ENCODE data around the gene SLC16A13. TPM values are rescaled to one million over a fixed set of nuclear protein-coding genes. Genes with fewer than 3 reads are reported as not detected.

SLC16A13 gene
- total RNA-seq, 1 donor from 2014 or later = 17.4 TPM

- no peak overlapping the region for H3K27ac Mint-ChIP-seq
- no peak for DNase-seq (ENCODE audit: low spot score)
- H3K4me1 Mint-ChIP-seq (ENCODE audit: low read depth) = peaks cover 6% of the 10 kb centered on the region
- H3K4me3 Mint-ChIP-seq (ENCODE audit: low read depth) = no peak overlapping the region
- H3K9me3 Mint-ChIP-seq = no peaks in the 10 kb centered on the region
- H3K36me3 Mint-ChIP-seq (ENCODE audit: low read depth) = peaks cover 37% of the 10 kb centered on the region
- intact Hi-C loops (cut with micrococcal nuclease) = loop anchor here (5.0 kb wide), 1 partner anchor 160 kb away; no protein-coding TSS in a partner anchor
- H3K27me3 Mint-ChIP-seq (ENCODE audit: low read depth) = no peaks in the 10 kb centered on the region
Observed at GRCh38 chr17:7002288-7003047, 33.3 kb upstream of the SLC16A13 start.

DNA sequence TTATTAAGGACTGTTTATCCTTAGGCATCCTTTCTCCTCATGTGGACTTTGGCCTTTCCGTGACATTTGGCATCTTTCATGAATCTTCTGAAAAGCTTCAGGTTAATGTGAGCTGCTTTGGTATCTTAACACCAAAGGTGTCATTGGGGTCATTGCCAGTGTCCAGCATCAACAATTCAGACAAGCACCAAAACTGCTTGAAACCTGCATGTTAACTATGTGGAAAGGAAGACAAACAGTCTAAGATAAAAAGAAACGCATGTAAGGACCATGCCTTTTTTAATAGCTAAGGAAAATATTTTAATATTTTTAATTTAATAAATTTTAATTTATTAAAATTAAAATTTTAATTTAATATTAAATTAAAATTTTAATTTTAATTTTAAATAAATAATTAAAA lies 32.1 kb upstream of the SLC16A13 start:
- Mint-ChIP-seq H3K36me3 (ENCODE audit: low read depth) (peaks cover 33% of the 10 kb centered on the region), H3K27ac (no peak overlapping the region), H3K9me3 (no peaks in the 10 kb centered on the region), H3K27me3 (ENCODE audit: low read depth) (no peaks in the 10 kb centered on the region), H3K4me1 (ENCODE audit: low read depth) (peaks cover 6% of the 10 kb centered on the region), H3K4me3 (ENCODE audit: low read depth) (no peak overlapping the region)
- DNase-seq (ENCODE audit: low spot score) = no peak
- intact Hi-C loops (cut with micrococcal nuclease) = loop anchor here (5.0 kb wide), 1 partner anchor 161 kb away; no protein-coding TSS in a partner anchor

- Mint-ChIP-seq H3K4me1 (ENCODE audit: low read depth) (peaks cover 12% of the 10 kb centered on the region), H3K9me3 (no peaks in the 10 kb centered on the region), H3K27ac (no peak overlapping the region), H3K36me3 (ENCODE audit: low read depth) (peaks cover 33% of the 10 kb centered on the region), H3K27me3 (ENCODE audit: low read depth) (no peaks in the 10 kb centered on the region), H3K4me3 (ENCODE audit: low read depth) (no peak overlapping the region)
- DNase-seq (ENCODE audit: low spot score) = peak; percentile 32
- intact Hi-C loops (cut with micrococcal nuclease) = loop anchor here (1.0 to 5.0 kb wide), 2 partner anchors 91 to 162 kb away; no protein-coding TSS in a partner anchor
Observed at GRCh38 chr17:7004398-7005253, 31.2 kb upstream of the SLC16A13 start.

DNA sequence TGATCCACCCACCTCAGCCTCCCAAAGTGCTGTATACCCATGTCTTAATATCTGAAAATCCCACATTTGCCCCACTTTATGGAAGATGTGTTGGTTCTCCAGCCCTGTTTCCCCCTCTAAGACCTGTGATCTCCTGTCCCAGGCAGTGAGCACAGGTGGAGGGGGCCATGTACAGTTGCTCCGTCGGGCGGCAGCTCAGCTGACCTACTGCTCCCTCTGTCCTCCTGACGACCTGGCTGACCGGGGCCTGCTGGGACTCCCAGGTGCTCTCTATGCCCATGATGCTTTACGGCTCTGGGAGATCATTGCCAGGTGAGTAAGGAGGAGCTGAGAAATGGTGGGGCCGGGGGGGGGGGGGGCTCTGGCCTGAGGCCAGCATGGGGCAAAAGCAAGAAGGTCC lies 30.1 kb upstream of the SLC16A13 start:
- intact Hi-C loops (cut with micrococcal nuclease) = loop anchor here (1.0 kb wide), 1 partner anchor 92 kb away; no protein-coding TSS in a partner anchor
- H3K27ac Mint-ChIP-seq = no peak overlapping the region
- H3K4me1 Mint-ChIP-seq (ENCODE audit: low read depth) = peaks cover 20% of the 10 kb centered on the region
- no peak overlapping the region for H3K4me3 Mint-ChIP-seq (ENCODE audit: low read depth)
- no peaks in the 10 kb centered on the region for H3K27me3 Mint-ChIP-seq (ENCODE audit: low read depth)
- DNase-seq (ENCODE audit: low spot score) = no peak
- H3K9me3 Mint-ChIP-seq = no peaks in the 10 kb centered on the region
- peaks cover 34% of the 10 kb centered on the region for H3K36me3 Mint-ChIP-seq (ENCODE audit: low read depth)

GRCh38 chr17:7007143-7007542 lies 28.7 kb upstream of the SLC16A13 start:
- intact Hi-C loops (cut with micrococcal nuclease) = no loop called here
- Mint-ChIP-seq H3K4me1 (ENCODE audit: low read depth) (peaks cover 29% of the 10 kb centered on the region), H3K27me3 (ENCODE audit: low read depth) (no peaks in the 10 kb centered on the region), H3K4me3 (ENCODE audit: low read depth) (no peak overlapping the region), H3K27ac (no peak overlapping the region), H3K9me3 (no peaks in the 10 kb centered on the region), H3K36me3 (ENCODE audit: low read depth) (peaks cover 23% of the 10 kb centered on the region)
- DNase-seq (ENCODE audit: low spot score) = no peak

- Mint-ChIP-seq H3K9me3 (no peaks in the 10 kb centered on the region), H3K36me3 (ENCODE audit: low read depth) (peaks cover 36% of the 10 kb centered on the region), H3K27ac (peak overlapping the region; percentile 19), H3K27me3 (ENCODE audit: low read depth) (no peaks in the 10 kb centered on the region), H3K4me1 (ENCODE audit: low read depth) (peaks cover 38% of the 10 kb centered on the region), H3K4me3 (ENCODE audit: low read depth) (peak overlapping the region; percentile 96)
- no peak for DNase-seq (ENCODE audit: low spot score)
- intact Hi-C loops (cut with micrococcal nuclease) = no loop called here
Observed at GRCh38 chr17:7010523-7010922, 25.3 kb upstream of the SLC16A13 start.

GRCh38 chr17:7011415-7011814 lies 24.4 kb upstream of the SLC16A13 start:
- Mint-ChIP-seq H3K9me3 (no peaks in the 10 kb centered on the region), H3K4me1 (ENCODE audit: low read depth) (peaks cover 47% of the 10 kb centered on the region), H3K4me3 (ENCODE audit: low read depth) (peak overlapping the region; percentile 96), H3K27me3 (ENCODE audit: low read depth) (no peaks in the 10 kb centered on the region), H3K36me3 (ENCODE audit: low read depth) (peaks cover 43% of the 10 kb centered on the region), H3K27ac (no peak overlapping the region)
- intact Hi-C loops (cut with micrococcal nuclease) = no loop called here
- no peak for DNase-seq (ENCODE audit: low spot score)

GRCh38 chr17:7011942-7012254 lies 23.9 kb upstream of the SLC16A13 start:
- peaks cover 52% of the 10 kb centered on the region for H3K4me1 Mint-ChIP-seq (ENCODE audit: low read depth)
- no peaks in the 10 kb centered on the region for H3K27me3 Mint-ChIP-seq (ENCODE audit: low read depth)
- H3K9me3 Mint-ChIP-seq = no peaks in the 10 kb centered on the region
- intact Hi-C loops (cut with micrococcal nuclease) = no loop called here
- peaks cover 48% of the 10 kb centered on the region for H3K36me3 Mint-ChIP-seq (ENCODE audit: low read depth)
- DNase-seq (ENCODE audit: low spot score) = no peak
- H3K27ac Mint-ChIP-seq = peak overlapping the region; percentile 99
- H3K4me3 Mint-ChIP-seq (ENCODE audit: low read depth) = peak overlapping the region; percentile 96

DNA sequence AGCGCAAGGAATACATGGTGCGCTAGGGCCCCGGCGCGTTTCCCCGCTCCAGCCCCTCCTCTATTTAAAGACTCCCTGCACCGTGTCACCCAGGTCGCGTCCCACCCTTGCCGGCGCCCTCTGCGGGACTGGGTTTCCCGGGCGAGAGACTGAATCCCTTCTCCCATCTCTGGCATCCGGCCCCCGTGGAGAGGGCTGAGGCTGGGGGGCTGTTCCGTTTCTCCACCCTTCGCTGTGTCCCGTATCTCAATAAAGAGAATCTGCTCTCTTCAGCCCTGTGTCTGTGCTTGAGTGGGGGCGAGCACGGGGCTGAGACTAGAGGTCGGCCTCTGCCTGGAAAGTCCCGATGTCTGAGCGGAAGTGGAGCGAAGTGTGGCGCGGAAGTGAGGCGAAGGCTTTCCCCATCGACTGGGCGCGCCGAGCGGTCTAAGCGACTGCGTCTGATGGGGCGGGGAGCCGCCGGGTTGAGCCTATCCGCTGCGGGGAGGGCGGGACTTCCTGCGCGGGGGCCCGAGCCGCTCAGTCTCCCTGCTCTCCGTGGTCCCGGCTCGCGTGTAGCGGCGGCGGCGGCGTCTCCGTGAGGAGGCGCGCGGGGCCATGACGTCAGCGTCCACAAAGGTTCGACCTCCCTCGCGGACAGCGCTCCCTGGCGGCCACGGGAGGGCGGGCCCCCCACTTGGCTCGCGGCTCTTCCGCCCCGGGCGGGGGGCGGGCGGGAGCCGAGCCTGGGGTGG lies 21.4 kb upstream of the SLC16A13 start:
- H3K27ac Mint-ChIP-seq = peak overlapping the region; percentile 99
- H3K27me3 Mint-ChIP-seq (ENCODE audit: low read depth) = no peaks in the 10 kb centered on the region
- peak; percentile 98 for DNase-seq (ENCODE audit: low spot score)
- peak overlapping the region; percentile 96 for H3K4me3 Mint-ChIP-seq (ENCODE audit: low read depth)
- intact Hi-C loops (cut with micrococcal nuclease) = loop anchor here (1.0 to 2.0 kb wide), 2 partner anchors 21 to 364 kb away; partner anchors contain the start of genes C17orf100 and MED31
- H3K4me1 Mint-ChIP-seq (ENCODE audit: low read depth) = peaks cover 58% of the 10 kb centered on the region
- H3K36me3 Mint-ChIP-seq (ENCODE audit: low read depth) = peaks cover 47% of the 10 kb centered on the region
- no peaks in the 10 kb centered on the region for H3K9me3 Mint-ChIP-seq

GRCh38 chr17:7014995-7015958 lies 20.5 kb upstream of the SLC16A13 start:
- DNase-seq (ENCODE audit: low spot score) = peak; percentile 78
- H3K36me3 Mint-ChIP-seq (ENCODE audit: low read depth) = peaks cover 43% of the 10 kb centered on the region
- intact Hi-C loops (cut with micrococcal nuclease) = loop anchor here (1.0 to 2.0 kb wide), 3 partner anchors 8 to 364 kb away; partner anchors contain the start of genes BCL6B, C17orf100 and MED31
- H3K27ac Mint-ChIP-seq = peak overlapping the region; percentile 98
- H3K4me3 Mint-ChIP-seq (ENCODE audit: low read depth) = peak overlapping the region; percentile 92
- H3K4me1 Mint-ChIP-seq (ENCODE audit: low read depth) = peaks cover 54% of the 10 kb centered on the region
- H3K9me3 Mint-ChIP-seq = no peaks in the 10 kb centered on the region
- H3K27me3 Mint-ChIP-seq (ENCODE audit: low read depth) = no peaks in the 10 kb centered on the region

DNA sequence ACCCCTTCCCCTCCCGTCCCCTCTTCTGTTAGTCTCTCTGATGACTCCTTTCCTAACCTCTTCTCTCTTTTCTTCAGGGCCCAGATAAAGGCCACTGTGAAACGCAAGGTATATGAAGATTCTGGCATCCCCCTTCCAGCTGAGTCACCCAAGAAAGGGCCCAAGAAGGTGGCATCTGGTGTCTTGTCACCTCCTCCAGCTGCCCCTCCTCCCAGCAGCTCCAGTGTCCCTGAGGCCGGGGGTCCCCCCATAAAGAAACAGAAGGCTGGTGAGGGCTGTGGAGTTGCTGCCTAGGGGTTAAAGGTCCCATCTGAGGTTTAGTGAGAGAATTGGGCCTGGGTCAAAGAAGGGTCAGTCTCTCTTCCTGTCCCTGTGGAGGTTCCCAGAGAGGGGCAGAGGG lies 19.4 kb upstream of the SLC16A13 start:
- Mint-ChIP-seq H3K4me3 (ENCODE audit: low read depth) (peak overlapping the region; percentile 92), H3K9me3 (no peaks in the 10 kb centered on the region), H3K36me3 (ENCODE audit: low read depth) (peaks cover 39% of the 10 kb centered on the region), H3K4me1 (ENCODE audit: low read depth) (peaks cover 58% of the 10 kb centered on the region), H3K27ac (peak overlapping the region; percentile 98), H3K27me3 (ENCODE audit: low read depth) (no peaks in the 10 kb centered on the region)
- intact Hi-C loops (cut with micrococcal nuclease) = no loop called here
- no peak for DNase-seq (ENCODE audit: low spot score)
